Lower lobe of right lung (tissue), 2 donors: ENCODE results near the gene ZNF500. TPM values are rescaled to one million over a fixed set of nuclear protein-coding genes. Genes with fewer than 3 reads are reported as not detected.

ENCODE experiments used
- ATAC-seq, 2 donors: fragments of 200-7000 bp; cut with Tn5 transposase; one replicate each; pipeline ENCODE4 v1.9.1; 2020 to 2022; ENCODE audit warnings: mild to moderate bottlenecking in 2 of 2, moderate library complexity in 2 of 2
- DNase-seq: peaks from one replicate; pipeline ENCODE4 v3.0.0-alpha.2; 2020
- H3K27ac ChIP-seq: fragments of 200-600 bp; one replicate; pipeline ENCODE4 v1.8.0; 2022
- H3K27me3 ChIP-seq: fragments of 200-600 bp; one replicate; pipeline ENCODE4 v1.8.0; 2022; ENCODE audit warnings: low read depth
- H3K36me3 ChIP-seq: fragments of 200-600 bp; one replicate; pipeline ENCODE4 v1.8.0; 2022; ENCODE audit warnings: mild to moderate bottlenecking
- H3K4me1 ChIP-seq: fragments of 200-600 bp; one replicate; pipeline ENCODE4 v1.8.0; 2022
- H3K4me3 ChIP-seq: fragments of 200-600 bp; one replicate; pipeline ENCODE4 v1.8.0; 2022; ENCODE audit warnings: mild to moderate bottlenecking
- H3K9me3 ChIP-seq: fragments of 200-600 bp; one replicate; pipeline ENCODE4 v1.8.0; 2022
- CTCF ChIP-seq: fragments of 200-600 bp; IDR thresholded peaks from one replicate; pipeline ENCODE4 v1.8.0; 2022; ENCODE audit warnings: antibody characterized with exemption, mild to moderate bottlenecking
- intact Hi-C: fragments of 100-400 bp; cut with DNase I; formaldehyde crosslinking; loops from one replicate; pipeline ENCODE4 v1.11.0; 2022
- total RNA-seq: library from RNA; stranded (reverse); fragmentation: NEBNext Ultra II Directional; extraction: Animal tissue kit (Norgen Biotek cat#: 25700); gene quantifications from one replicate; pipeline ENCODE4 v1.2.1, GENCODE V29; 2021
- donor health status: DM: no; HTN: yes; CAD: no; lungs with severe emphysema.

ZNF500 gene
- total RNA-seq, 1 donor from 2014 or later, result 13.4 TPM

GRCh38 chr16:4736546-4736945, 30.4 kb downstream of the ZNF500 start:
- DNase-seq (no peak), ATAC-seq (no peak)
- no peak for TF ChIP-seq CTCF
- H3K9me3 ChIP-seq, result no peaks in the 10 kb centered on the region
- intact Hi-C loops, result no loop called here
- H3K27me3 ChIP-seq, result no peaks in the 10 kb centered on the region
- H3K4me3 ChIP-seq, result no peak overlapping the region
- H3K27ac ChIP-seq, result no peak overlapping the region
- no peaks in the 10 kb centered on the region for H3K36me3 ChIP-seq
- H3K4me1 ChIP-seq, result peaks cover 18% of the 10 kb centered on the region

DNA sequence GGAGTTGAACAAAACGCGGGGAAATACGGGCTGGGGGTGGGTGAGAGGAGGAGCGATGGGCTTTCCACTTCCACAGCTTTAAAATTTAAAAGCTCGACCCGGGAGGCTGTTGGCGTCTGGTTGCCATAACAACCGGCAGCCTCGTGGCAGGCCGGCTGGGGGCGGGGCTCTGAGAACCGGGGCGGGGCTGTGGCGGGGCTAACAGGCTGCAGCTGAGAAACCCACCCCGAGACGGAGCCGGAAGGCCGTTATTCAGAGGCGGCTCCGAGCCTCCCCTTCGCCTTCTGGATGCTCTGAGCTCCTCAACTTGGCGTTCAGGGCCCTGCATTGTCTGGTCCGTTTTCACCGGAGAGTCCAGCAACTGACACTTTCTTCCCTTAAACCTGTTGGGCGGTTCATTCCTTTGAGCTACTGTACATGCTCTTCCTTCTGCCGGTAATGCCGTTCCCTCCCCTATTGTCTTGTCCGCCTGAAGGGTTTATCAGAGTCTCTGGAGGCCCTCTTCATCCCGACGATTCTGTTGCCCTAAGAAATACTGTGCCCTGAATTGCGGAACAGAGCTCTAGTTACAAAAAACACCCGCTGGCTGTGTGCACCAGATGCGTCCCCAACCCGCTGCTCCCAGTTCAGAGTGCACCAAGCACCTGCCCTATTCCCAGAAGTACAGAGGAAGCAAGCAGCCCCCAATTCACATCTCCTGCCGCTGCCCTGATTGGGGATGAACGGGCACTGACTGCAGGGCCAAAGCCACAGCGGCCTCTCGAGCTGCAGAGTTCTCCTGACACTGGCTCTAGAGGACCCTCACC, 32.0 kb downstream of the ZNF500 start:
- Histone ChIP-seq H3K36me3 (peaks cover 3% of the 10 kb centered on the region), H3K4me3 (peak overlapping the region; percentile 98), H3K9me3 (no peaks in the 10 kb centered on the region), H3K27me3 (no peaks in the 10 kb centered on the region), H3K27ac (peak overlapping the region; percentile 85), H3K4me1 (peaks cover 18% of the 10 kb centered on the region)
- intact Hi-C loops, result no loop called here
- no peak for TF ChIP-seq CTCF
- ATAC-seq (peak; percentile 87 to 90), DNase-seq (peak; percentile 93)

DNA sequence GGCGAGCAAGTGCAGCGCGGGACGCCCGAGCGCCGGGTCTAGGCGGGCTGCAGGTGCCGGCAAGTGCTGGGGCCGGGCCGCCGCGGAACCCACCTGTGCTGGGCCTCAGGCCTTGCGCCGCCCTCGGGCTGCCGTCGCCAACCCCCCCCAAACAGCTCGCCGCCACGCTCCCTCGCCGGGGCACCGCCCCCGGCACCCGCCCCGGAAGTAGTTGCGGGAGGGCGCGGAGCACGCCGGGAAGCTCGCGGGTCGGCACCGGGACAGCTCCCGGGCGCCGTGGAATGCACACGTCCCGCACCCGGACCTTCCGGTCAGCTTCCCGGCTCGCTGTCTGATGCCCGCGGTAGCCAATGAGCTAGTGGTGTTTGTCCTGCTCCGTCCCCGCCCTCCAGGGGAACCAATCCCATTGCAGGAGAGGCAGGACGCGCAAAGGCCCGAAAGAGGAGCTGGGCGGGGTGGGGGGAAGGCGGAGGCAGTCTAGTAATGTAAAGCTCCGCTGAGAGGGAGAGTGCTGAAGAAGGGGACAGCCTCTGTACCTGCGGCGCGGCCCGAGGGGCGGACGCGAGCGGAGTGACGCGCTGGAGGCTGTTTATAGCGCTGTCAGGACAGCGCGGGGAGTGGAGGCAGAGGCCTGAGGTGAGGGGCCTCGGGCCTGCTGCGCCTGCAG, 32.8 kb downstream of the ZNF500 start, which contains the start of the genes ANKS3 and DNAAF8:
Gene ANKS3 (minus strand): TSS at position 209 of the 667 bp plus-strand sequence. CDS start 4,122 bp downstream, outside the sequence.
Gene DNAAF8 (plus strand): TSS at position 475 of the 667 bp plus-strand sequence. CDS start 1,978 bp downstream, outside the sequence.
- Histone ChIP-seq H3K27ac (peak within 1 kb of the TSS; percentile 85), H3K4me3 (peak within 1 kb of the TSS; percentile 98), H3K36me3 (peaks cover 10% of the 10 kb centered on the region), H3K9me3 (no peaks in the 10 kb centered on the region), H3K4me1 (peaks cover 18% of the 10 kb centered on the region), H3K27me3 (no peaks in the 10 kb centered on the region)
- intact Hi-C loops, result no loop called here
- TF ChIP-seq CTCF, result no peak
- peak; percentile 97 for DNase-seq
- ATAC-seq, result peak; percentile 98

DNA sequence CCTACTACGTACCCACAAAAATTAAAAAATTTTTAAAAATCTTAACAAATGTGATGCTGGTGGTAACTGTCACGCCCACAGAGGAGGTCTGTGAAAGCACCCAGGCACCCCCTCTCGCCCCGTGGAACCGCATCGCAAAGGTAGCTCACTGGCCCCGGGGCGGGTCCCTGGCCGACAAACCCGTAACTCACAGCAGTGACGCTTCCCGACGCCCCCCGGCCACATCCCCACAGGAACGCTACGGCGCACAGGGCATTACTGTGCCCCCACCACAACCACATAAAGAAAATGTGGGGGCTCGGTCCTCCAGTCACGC, 33.3 kb downstream of the ZNF500 start:
- peaks cover 18% of the 10 kb centered on the region for H3K4me1 ChIP-seq
- no peak for DNase-seq
- H3K27ac ChIP-seq, result peak overlapping the region; percentile 85
- H3K27me3 ChIP-seq, result no peaks in the 10 kb centered on the region
- no peaks in the 10 kb centered on the region for H3K9me3 ChIP-seq
- intact Hi-C loops, result no loop called here
- ATAC-seq, result peak in 1 of 2 donors; percentile 8
- TF ChIP-seq CTCF, result no peak
- H3K4me3 ChIP-seq, result peak overlapping the region; percentile 98
- H3K36me3 ChIP-seq, result peaks cover 15% of the 10 kb centered on the region

- no peaks in the 10 kb centered on the region for H3K27me3 ChIP-seq
- no peaks in the 10 kb centered on the region for H3K9me3 ChIP-seq
- intact Hi-C loops, result no loop called here
- no peak for ATAC-seq
- peaks cover 19% of the 10 kb centered on the region for H3K36me3 ChIP-seq
- no peak for TF ChIP-seq CTCF
- H3K27ac ChIP-seq, result peak overlapping the region; percentile 85
- DNase-seq, result no peak
- peak overlapping the region; percentile 98 for H3K4me3 ChIP-seq
- peaks cover 18% of the 10 kb centered on the region for H3K4me1 ChIP-seq
Observed at GRCh38 chr16:4733211-4733742, 33.7 kb downstream of the ZNF500 start.
